ENCODE results near the gene HK2.
"Not testable (repeated sequence)": the region's sequence is repeated elsewhere in the genome, so short reads cannot be mapped to it uniquely, and the experiment has no call there.

HK2 gene

GRCh38 chr2:74876081-74876886, 42.4 kb downstream of the HK2 start:
- peak in 30 of 56 donors; percentile 6 to 65 (median 27) for DNase-seq

- no peak for DNase-seq
These were observed 43.4 kb downstream of the HK2 start for GRCh38 chr2:74877376-74877775.

GRCh38 chr2:74877781-74878433, 44.0 kb downstream of the HK2 start:
- DNase-seq: no peak

- no peak for DNase-seq
These were observed 44.6 kb downstream of the HK2 start for GRCh38 chr2:74878551-74878950.

- DNase-seq: no peak
These were observed 46.3 kb downstream of the HK2 start for GRCh38 chr2:74880054-74880728.

GRCh38 chr2:74881176-74881575, 47.2 kb downstream of the HK2 start:
- no peak for DNase-seq

GRCh38 chr2:74881626-74882298, 47.8 kb downstream of the HK2 start:
- no peak for DNase-seq

- no peak for DNase-seq
These were observed 48.4 kb downstream of the HK2 start for GRCh38 chr2:74882299-74882687.

- DNase-seq: no peak
These were observed 49.1 kb downstream of the HK2 start for GRCh38 chr2:74883011-74883410.

- no peak for DNase-seq
These were observed 50.3 kb downstream of the HK2 start for GRCh38 chr2:74884118-74884762.

GRCh38 chr2:74884866-74885265, 50.9 kb downstream of the HK2 start:
- no peak for DNase-seq

- DNase-seq: no peak
These were observed 52.3 kb downstream of the HK2 start for GRCh38 chr2:74886251-74886650.

- DNase-seq: no peak
These were observed 52.9 kb downstream of the HK2 start for GRCh38 chr2:74886811-74887210.

- no peak for DNase-seq
These were observed 53.6 kb downstream of the HK2 start for GRCh38 chr2:74887445-74887951.

GRCh38 chr2:74887960-74888700, 54.2 kb downstream of the HK2 start:
- no peak for DNase-seq

- DNase-seq: no peak
These were observed 55.2 kb downstream of the HK2 start for GRCh38 chr2:74889159-74889558.

- no peak for DNase-seq
These were observed 56.8 kb downstream of the HK2 start for GRCh38 chr2:74890711-74891110.

GRCh38 chr2:74891136-74891764, 57.3 kb downstream of the HK2 start:
- DNase-seq: no peak

- not testable (repeated sequence) for DNase-seq
These were observed 57.9 kb downstream of the HK2 start for GRCh38 chr2:74891816-74892215.

GRCh38 chr2:74892609-74893008, 58.7 kb downstream of the HK2 start:
- DNase-seq: no peak
